ENCODE results near the gene SLC16A2.

- TF ChIP-seq CTCF (conservative IDR thresholded peaks at IDR 0.05; ENCODE audit: low read length) (no peak), EZH2phosphoT487 (IDR thresholded peaks at IDR 0.05; ENCODE audit: borderline replicate concordance) (no peak)
Observed at GRCh38 chrX:74437530-74437929, 16.2 kb downstream of the SLC16A2 start.

Measured in Loucy (cell line).